Measurements from ENCODE around the gene SYNPO. TPM values are rescaled to one million over a fixed set of nuclear protein-coding genes. Genes with fewer than 3 reads are reported as not detected.

SYNPO gene
- total RNA-seq, 1 donor from 2014 or later, result 49.3 TPM

GRCh38 chr5:150638488-150639376 is 1.7 kb upstream of the SYNPO start:
- ATAC-seq (ENCODE audit: low read depth) (no peak), DNase-seq (no peak)
- intact Hi-C loops (cut with micrococcal nuclease), result no loop called here
- Mint-ChIP-seq H3K27ac (no peak overlapping the region), H3K27me3 (no peaks in the 10 kb centered on the region), H3K4me1 (no peaks in the 10 kb centered on the region), H3K4me3 (no peak overlapping the region), H3K9me3 (no peaks in the 10 kb centered on the region), H3K36me3 (ENCODE audit: low read depth) (peaks cover 4% of the 10 kb centered on the region)
- ChIA-PET CTCF (no interaction called here), POLR2A (interaction anchor here (1.0 kb wide), 2 partner anchors 13 to 16 kb away, joined by 5 read pairs; no protein-coding TSS in a partner anchor)
- TF ChIP-seq CTCF (IDR thresholded peaks at IDR 0.05), result no peak

DNA sequence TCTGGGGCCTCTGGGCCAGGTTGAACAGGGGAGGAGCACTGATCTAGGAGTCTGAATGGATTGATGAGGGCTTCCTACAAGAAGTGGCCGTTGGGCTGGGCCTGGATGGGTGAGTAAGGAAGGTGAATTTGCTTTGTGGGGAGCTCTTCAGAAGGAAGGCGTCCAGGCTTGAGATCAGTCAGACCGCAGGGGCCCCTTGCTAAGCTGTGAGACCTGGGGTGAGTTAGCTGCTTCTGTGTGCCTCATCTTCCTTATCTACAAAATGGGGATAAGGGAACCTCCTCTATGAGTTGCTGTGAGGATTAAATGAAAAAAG is 1.1 kb upstream of the SYNPO start:
- CTCF ChIA-PET, result no interaction called here
- Mint-ChIP-seq H3K27me3 (no peaks in the 10 kb centered on the region), H3K9me3 (no peaks in the 10 kb centered on the region), H3K27ac (no peak overlapping the region), H3K4me1 (no peaks in the 10 kb centered on the region), H3K36me3 (ENCODE audit: low read depth) (peaks cover 2% of the 10 kb centered on the region), H3K4me3 (no peak overlapping the region)
- POLR2A ChIA-PET, result interaction anchor here (1.0 kb wide), 1 partner anchor 15 kb away, joined by 5 read pairs; no protein-coding TSS in a partner anchor
- DNase-seq (no peak), ATAC-seq (ENCODE audit: low read depth) (no peak)
- intact Hi-C loops (cut with micrococcal nuclease), result no loop called here
- TF ChIP-seq CTCF (IDR thresholded peaks at IDR 0.05), result no peak

GRCh38 chr5:150639751-150640150 is 709 bp upstream of the SYNPO start:
- CTCF ChIA-PET, result no interaction called here

DNA sequence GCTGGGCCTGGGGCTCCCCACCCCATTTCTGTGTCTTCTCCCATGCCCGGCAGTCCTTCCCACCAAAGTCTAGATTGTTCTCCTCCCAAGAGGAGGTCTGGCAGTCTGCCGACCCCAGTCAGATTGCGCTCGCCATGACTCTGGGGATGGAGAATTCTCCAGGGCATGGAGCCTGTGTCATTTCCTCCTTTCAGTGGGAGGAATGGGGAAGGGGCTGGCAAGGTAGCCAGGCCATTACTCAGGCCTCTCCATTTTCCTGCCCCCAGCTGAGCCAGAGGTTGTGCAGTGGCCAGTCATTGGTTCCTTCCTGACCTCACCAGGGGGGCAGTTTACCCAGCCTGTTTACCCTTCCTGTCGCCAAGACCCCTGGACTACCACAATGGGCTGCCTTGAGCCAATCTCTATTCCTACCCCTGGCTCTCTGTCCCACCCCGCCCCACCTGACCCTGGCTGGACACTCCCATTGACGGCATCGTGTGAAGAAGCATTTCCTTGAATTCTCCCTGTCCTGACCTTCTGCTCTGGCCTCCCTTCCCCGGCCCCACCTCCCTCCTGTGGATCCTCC is 628 bp downstream of the SYNPO start:
- no peak for TF ChIP-seq CTCF (IDR thresholded peaks at IDR 0.05)
- DNase-seq, result no peak
- POLR2A ChIA-PET, result no interaction called here
- H3K4me3 Mint-ChIP-seq, result no peak overlapping the region
- H3K36me3 Mint-ChIP-seq (ENCODE audit: low read depth), result peaks cover 2% of the 10 kb centered on the region
- H3K9me3 Mint-ChIP-seq, result no peaks in the 10 kb centered on the region
- intact Hi-C loops (cut with micrococcal nuclease), result loop anchor here (5.0 kb wide), 1 partner anchor 34 kb away; no protein-coding TSS in a partner anchor
- H3K4me1 Mint-ChIP-seq, result no peaks in the 10 kb centered on the region
- no peak overlapping the region for H3K27ac Mint-ChIP-seq
- no peaks in the 10 kb centered on the region for H3K27me3 Mint-ChIP-seq
- CTCF ChIA-PET, result no interaction called here
- ATAC-seq (ENCODE audit: low read depth), result no peak

More at GRCh38 chr5:150639751-150640150, 709 bp upstream of the SYNPO start:
- intact Hi-C loops (cut with micrococcal nuclease), result loop anchor here (5.0 kb wide), 1 partner anchor 32 kb away; no protein-coding TSS in a partner anchor
- ATAC-seq (ENCODE audit: low read depth) (no peak), DNase-seq (no peak)
- Mint-ChIP-seq H3K27ac (no peak overlapping the region), H3K4me1 (no peaks in the 10 kb centered on the region), H3K4me3 (no peak overlapping the region), H3K36me3 (ENCODE audit: low read depth) (peaks cover 2% of the 10 kb centered on the region), H3K27me3 (no peaks in the 10 kb centered on the region), H3K9me3 (no peaks in the 10 kb centered on the region)
- POLR2A ChIA-PET, result interaction anchor here (1.0 kb wide), 1 partner anchor 15 kb away, joined by 5 read pairs; no protein-coding TSS in a partner anchor
- TF ChIP-seq CTCF (IDR thresholded peaks at IDR 0.05), result no peak
